ENCODE results near the gene ITGA8.

The ITGA8 gene

DNA sequence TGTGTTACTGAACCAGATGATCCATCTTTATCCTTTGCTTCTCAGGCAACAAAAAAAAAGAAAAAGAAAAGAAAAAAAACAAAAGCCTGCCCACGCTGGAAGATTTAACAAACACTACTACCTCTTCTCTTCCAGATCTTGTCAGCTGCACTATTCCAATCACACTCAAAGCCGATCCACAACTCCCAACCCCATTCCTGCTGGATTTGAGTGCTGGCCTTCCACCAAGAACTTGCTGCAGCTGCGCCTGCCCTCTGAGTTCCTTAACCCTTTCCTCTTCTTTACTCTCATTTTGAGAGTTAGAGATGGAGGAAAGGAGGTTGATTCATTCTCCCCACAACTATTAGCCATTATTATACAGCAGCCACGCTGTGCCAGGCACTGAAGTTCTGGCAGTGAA lies 16.0 kb upstream of the ITGA8 start:
- DNase-seq (ENCODE audit: low read depth in 2 of 2) = no peak

DNA sequence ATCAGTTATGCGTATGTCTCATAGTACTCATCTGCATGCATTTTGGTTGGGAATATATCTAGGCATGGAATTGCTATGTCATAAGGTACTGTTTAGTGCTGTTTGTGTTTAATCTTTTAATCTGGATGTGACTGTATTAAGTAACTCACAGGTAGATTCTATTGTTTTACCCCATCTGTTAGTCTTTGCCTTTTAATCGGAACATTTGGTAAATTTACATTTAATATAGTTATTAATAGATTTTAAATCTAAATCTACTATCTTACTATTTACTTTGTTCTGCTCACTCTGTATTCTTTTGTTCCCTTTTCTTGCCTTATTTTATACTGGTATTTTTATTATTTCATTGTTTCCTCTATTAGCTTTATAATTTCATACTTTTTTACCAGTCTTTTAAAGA lies 10.6 kb upstream of the ITGA8 start:
- no peak for DNase-seq (ENCODE audit: low read depth in 2 of 2)

DNA sequence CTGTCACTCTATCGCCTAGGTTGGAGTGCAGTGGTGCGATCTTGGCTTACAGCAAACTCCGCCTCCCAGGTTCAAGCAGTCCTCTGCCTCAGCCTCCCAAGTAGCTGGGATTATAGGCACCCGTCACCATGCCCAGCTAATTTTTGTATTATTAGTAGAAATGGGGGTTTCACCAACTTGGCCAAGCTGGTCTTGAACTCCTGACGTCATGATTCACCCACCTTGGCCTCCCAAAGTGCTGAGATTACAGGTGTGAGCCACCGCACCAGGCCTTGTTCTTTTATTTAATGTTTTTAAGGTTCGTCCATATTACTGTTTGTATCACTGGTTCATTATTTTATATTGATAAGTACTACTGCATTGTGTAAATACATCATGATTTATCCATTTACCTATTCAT lies 10.2 kb upstream of the ITGA8 start:
- DNase-seq (ENCODE audit: low read depth in 2 of 2) = no peak

DNA sequence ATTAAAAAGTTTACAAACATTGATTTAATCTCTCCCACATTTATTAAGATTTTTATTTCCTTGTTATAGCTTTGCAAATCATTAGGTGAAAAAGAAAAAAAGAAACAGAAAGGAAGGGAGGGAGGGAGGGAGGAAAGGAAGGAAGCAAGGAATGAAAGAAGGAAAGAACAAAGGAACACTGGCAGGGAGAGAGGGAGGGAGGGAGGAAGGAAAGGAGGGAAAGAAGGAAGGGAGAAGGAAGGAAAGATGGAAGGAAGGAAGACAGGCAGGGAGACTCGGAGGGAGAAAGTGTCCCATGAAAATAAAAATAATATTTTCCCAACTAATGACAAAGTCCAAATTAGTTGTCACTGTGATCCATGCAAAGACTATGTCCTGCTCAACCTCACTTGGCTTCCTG lies 6.3 kb upstream of the ITGA8 start:
- DNase-seq (ENCODE audit: low read depth in 2 of 2) = no peak

DNA sequence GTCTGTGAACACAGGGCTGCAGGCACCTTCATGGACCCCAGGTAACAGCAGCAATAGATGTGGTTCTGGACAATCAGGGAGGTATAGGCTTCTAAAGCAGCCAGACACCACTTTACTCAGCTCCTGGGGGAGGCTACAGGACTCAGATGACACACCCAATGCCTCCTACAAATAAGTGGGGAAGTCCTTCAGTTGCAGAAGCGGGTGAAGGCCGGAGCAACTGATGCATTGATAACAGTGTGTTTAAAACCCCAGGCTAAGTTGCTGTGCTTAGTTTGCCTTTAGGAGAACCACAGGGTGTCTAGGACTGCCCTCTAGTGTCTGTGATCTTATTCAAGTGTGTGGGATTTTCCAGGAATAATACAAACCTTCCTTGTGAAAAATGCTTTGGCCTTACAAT lies 5.9 kb upstream of the ITGA8 start:
- DNase-seq (ENCODE audit: low read depth in 2 of 2) = no peak

DNA sequence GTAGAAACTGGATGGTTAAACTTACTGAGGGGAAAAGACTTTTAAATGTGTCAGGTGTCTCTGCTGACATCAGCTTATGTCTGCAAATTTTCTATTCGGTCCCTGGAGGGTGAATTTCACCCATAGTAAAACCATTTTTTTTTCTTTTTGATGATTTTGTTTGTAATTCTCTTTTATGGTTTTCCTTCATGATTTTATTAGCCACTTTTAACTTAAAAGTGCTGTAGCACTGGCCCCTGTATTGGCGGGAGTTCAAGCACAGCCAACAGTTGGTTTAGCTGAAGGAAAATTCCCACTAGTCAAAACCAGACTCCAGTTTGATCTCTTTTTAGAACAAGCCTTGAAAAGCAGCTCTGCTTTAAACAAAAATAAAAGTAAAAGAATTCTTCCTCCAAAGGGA lies 5.0 kb upstream of the ITGA8 start:
- DNase-seq (ENCODE audit: low read depth in 2 of 2) = no peak

- DNase-seq (ENCODE audit: low read depth in 2 of 2) = no peak
Observed at GRCh38 chr10:15723803-15724202, 4.1 kb upstream of the ITGA8 start.

- no peak for DNase-seq (ENCODE audit: low read depth in 2 of 2)
Observed at GRCh38 chr10:15720635-15721287, 1.0 kb upstream of the ITGA8 start.

- DNase-seq (ENCODE audit: low read depth in 2 of 2) = no peak
Observed at GRCh38 chr10:15719049-15719898, 448 bp downstream of the ITGA8 start.

- no peak for DNase-seq (ENCODE audit: low read depth in 2 of 2)
Observed at GRCh38 chr10:15718694-15719048, 1.1 kb downstream of the ITGA8 start.

- no peak for DNase-seq (ENCODE audit: low read depth in 2 of 2)
Observed at GRCh38 chr10:15715619-15716227, 4.0 kb downstream of the ITGA8 start.

- no peak for DNase-seq (ENCODE audit: low read depth in 2 of 2)
Observed at GRCh38 chr10:15714847-15715246, 4.9 kb downstream of the ITGA8 start.

DNA sequence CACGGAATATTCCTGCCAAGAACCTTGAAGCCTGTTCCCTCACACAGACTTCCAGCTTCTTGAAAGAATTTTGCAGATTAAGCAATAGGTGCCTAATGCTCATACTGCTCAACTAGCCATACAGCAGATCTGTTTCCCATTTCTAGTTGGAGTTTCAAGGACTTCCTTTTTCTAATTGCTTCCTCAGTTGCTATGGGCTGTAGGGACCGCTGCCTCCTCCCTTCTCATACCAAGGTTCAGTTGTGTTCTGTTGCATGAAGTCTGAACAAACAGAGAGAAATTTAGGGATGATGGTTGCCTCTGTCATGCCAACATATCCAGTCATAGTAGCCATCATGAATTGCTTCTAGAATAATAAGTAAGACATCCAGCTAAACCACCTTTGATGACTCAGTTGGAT lies 6.8 kb downstream of the ITGA8 start:
- DNase-seq (ENCODE audit: low read depth in 2 of 2) = no peak

DNA sequence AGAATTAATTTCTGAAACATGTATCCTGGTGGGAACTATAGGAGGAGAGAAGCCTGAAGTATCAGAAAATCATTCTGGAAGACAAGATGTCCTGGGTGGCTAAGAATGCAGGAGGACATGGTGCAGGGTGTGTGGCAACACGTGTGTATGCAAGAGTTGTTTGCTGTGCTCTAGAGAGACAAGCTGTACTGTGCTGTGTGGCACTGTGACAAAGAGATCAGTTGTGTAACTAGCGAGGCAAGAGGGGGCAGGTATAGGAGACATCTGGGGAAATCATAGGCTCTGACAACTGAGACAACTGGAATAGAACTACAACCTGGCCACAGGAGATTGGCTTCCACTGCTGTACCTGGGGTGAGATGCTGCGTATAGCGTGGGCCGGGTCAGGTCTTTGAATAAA lies 9.3 kb downstream of the ITGA8 start:
- no peak for DNase-seq (ENCODE audit: low read depth in 2 of 2)

DNA sequence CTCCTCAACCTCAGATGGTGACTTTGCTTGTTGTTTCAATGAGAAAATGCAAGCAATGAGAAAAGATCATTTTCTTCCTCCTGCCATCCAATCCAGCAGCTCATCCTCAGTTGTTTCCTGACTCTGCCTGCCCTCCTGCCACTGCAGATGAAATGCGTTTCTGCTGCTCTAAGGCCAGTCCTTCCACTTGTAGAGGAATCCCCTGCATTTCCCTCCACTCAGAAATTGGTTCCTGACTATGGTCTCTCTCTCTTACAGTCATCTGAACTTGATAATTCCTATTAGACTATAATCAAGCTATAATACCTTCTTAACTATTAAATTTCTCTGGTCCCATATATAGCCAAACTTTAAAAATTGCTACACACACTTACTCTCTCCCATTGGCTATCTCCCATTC lies 14.4 kb downstream of the ITGA8 start:
- DNase-seq (ENCODE audit: low read depth in 2 of 2) = no peak

GRCh38 chr10:15704581-15704968 lies 15.1 kb downstream of the ITGA8 start:
- no peak for DNase-seq (ENCODE audit: low read depth in 2 of 2)

DNA sequence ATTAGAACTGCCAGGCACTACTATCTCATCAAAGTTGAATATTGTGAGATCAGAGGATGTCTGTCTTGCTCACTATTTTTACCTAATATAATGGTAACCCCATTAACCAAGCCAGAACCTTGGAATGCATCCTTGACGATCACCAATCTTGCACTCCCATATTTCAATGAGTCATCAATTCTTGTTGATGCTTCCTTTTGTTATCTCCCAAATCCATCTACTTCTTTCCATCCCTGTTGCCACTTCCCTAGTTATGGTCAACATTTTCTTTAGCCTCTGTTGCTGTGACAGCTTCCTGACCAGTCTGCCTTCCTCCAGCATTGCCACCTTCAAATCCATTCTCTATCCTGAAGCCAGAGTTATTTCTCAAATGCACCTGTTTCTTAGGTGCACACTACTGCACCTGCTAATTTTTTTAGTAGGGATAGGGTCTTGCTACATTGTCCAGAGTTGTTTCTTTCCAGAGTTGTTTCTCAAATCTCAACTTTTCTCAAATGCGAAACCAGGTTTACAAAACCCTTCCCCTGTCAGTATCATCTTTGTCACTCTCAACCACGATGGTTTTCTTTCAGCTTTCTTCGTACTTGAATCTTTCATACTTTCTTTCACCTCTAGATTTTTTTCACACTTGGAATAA lies 15.7 kb downstream of the ITGA8 start:
- DNase-seq (ENCODE audit: low read depth in 2 of 2) = no peak

GRCh38 chr10:15703151-15703880 lies 16.4 kb downstream of the ITGA8 start:
- DNase-seq (ENCODE audit: low read depth in 2 of 2) = no peak

- DNase-seq (ENCODE audit: low read depth in 2 of 2) = no peak
Observed at GRCh38 chr10:15700078-15700674, 19.5 kb downstream of the ITGA8 start.

DNA sequence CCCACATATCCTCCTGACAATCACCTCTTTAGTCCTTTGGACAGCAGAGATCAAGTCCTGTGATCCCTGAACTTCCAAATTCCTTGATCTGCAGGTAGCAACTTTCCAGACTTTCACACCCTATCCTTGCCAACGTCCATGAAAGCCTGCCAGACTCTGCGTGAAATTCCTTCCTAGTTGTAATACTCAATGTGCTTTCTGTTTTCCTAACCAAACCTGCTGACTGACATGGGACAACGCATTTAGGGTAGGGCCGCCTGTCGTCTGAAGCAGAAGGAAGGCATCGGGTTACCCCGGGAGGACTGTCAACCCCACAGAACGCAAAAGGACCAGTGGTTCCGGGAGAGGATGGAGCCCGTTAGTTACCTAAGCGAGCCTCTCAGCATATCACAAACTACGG lies 23.9 kb downstream of the ITGA8 start:
- DNase-seq (ENCODE audit: low read depth in 2 of 2) = no peak

DNA sequence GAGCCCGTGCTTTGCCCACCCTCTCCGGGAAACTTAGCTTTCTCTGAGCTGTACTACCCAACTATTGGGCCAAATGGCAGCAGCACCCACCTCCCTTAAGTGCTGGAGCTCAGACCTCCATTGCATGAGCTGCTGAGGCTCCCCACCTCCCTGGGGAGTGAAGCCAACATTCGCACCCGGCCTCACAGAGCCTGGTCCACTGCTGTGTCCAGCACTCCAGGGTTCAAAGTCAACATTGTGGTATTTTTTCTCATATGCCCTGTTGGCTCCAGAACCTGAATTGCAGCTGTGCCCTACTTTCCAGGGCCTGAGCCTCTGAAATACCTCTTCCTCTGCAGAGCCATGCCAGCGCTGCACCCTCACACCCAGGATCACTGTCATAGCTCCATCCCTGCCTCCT lies 29.7 kb downstream of the ITGA8 start:
- no peak for DNase-seq (ENCODE audit: low read depth in 2 of 2)

GRCh38 chr10:15684768-15685167 lies 35.0 kb downstream of the ITGA8 start:
- DNase-seq (ENCODE audit: low read depth in 2 of 2) = no peak

Data from stimulated activated CD8-positive, alpha-beta memory T cell treated with anti-CD3 and anti-CD28 coated beads, Interleukin-15, amount 100 ng/mL, for 4 hours (primary cell).